ENCODE measurements around the gene SMDT1. TPM values are rescaled to one million over a fixed set of nuclear protein-coding genes. Genes with fewer than 3 reads are reported as not detected.
A peak's percentile ranks its signal among the peaks of the same experiment; 100 is the strongest.

SMDT1 gene
- polyA plus RNA-seq (2013, experiment 1 of 2; ENCODE audit: insufficient read length), result 41.0 TPM
- 46.7 TPM for polyA plus RNA-seq (2013, experiment 2 of 2; ENCODE audit: insufficient read length)

- DNase-seq, result peak; percentile 98
Measured at GRCh38 chr22:42079319-42080251, at the start of gene SMDT1. TSS of gene SMDT1 (plus strand) at chr22:42079700. CDS start at chr22:42079769, 69 bp downstream.

- no peak for DNase-seq
Measured at GRCh38 chr22:42033263-42034181, 46.0 kb upstream of the SMDT1 start.

GRCh38 chr22:42035256-42035655, 44.2 kb upstream of the SMDT1 start:
- DNase-seq, result no peak

GRCh38 chr22:42039271-42039670, 40.2 kb upstream of the SMDT1 start:
- DNase-seq, result peak; percentile 6

GRCh38 chr22:42041784-42042183, 37.7 kb upstream of the SMDT1 start:
- no peak for DNase-seq

GRCh38 chr22:42050641-42051180, 28.8 kb upstream of the SMDT1 start:
- no peak for DNase-seq

GRCh38 chr22:42052765-42053164, 26.7 kb upstream of the SMDT1 start:
- DNase-seq, result no peak

- DNase-seq, result no peak
Measured at GRCh38 chr22:42056757-42057511, 22.6 kb upstream of the SMDT1 start.

- no peak for DNase-seq
Measured at GRCh38 chr22:42060489-42060888, 19.0 kb upstream of the SMDT1 start.

GRCh38 chr22:42061041-42061440, 18.5 kb upstream of the SMDT1 start:
- no peak for DNase-seq

- DNase-seq, result no peak
Measured at GRCh38 chr22:42062506-42063170, 16.9 kb upstream of the SMDT1 start.

- no peak for DNase-seq
Measured at GRCh38 chr22:42064629-42065028, 14.9 kb upstream of the SMDT1 start.

- DNase-seq, result no peak
Measured at GRCh38 chr22:42065438-42066125, 13.9 kb upstream of the SMDT1 start.

GRCh38 chr22:42066126-42066761, 13.3 kb upstream of the SMDT1 start:
- DNase-seq, result no peak

GRCh38 chr22:42066937-42067336, 12.6 kb upstream of the SMDT1 start:
- DNase-seq, result no peak

GRCh38 chr22:42067671-42068251, 11.7 kb upstream of the SMDT1 start:
- no peak for DNase-seq

GRCh38 chr22:42068291-42068690, 11.2 kb upstream of the SMDT1 start:
- DNase-seq, result no peak

GRCh38 chr22:42069801-42070516, 9.5 kb upstream of the SMDT1 start:
- no peak for DNase-seq

Data from fibroblast of skin of back (primary cell).